H1 (cell line): ENCODE data around the gene CDCA3. TPM values are rescaled to one million over a fixed set of nuclear protein-coding genes. Genes with fewer than 3 reads are reported as not detected.

Source experiments
- CTCF ChIA-PET: fragments of 300-600 bp; sonication (Branson Sonifier 250); formaldehyde crosslinking; loops from one replicate; lab custom pipeline; 2021; ENCODE audit not compliant: partially characterized antibody; lab: Charles Lee
- POLR2A ChIA-PET: fragments of 300-600 bp; sonication (Branson Sonifier 250); formaldehyde crosslinking; loops from one replicate; lab custom pipeline; 2021; ENCODE audit warnings: inconsistent platforms; ENCODE audit not compliant: partially characterized antibody; lab: Charles Lee
- DNase-seq, 2 experiments: peaks; one replicate each; pipeline versions ENCODE4 v3.0.0 to v3.0.0-alpha.2; 2010 to 2022; ENCODE audit warnings: low spot score in 2 of 2, low read depth in 1 of 2, mixed read lengths in 1 of 2
- FAIRE-seq: peaks from 2 replicates; lab custom pipeline; 2011; peaks lifted over from hg19 to GRCh38; lab: Jason Lieb, UNC
- H2AFZ ChIP-seq: 2 replicates; pipeline ENCODE4 v1.8.1; 2012; ENCODE audit warnings: low read length, inconsistent platforms
- H2AK5ac ChIP-seq: 2 replicates; pipeline ENCODE4 v1.6.1; 2013; ENCODE audit warnings: low read depth, low read length
- H2BK120ac ChIP-seq: replicated peaks from 2 replicates; pipeline ENCODE3; 2013; ENCODE audit warnings: low read depth, low read length, inconsistent platforms
- H2BK12ac ChIP-seq: 2 replicates; pipeline ENCODE4 v1.6.1; 2013; ENCODE audit warnings: low read depth, low read length
- H2BK15ac ChIP-seq: 2 replicates; pipeline ENCODE4 v1.6.1; 2013; ENCODE audit warnings: low read length
- H2BK20ac ChIP-seq: 2 replicates; pipeline ENCODE4 v1.6.1; 2013; ENCODE audit warnings: low read length
- H2BK5ac ChIP-seq: 2 replicates; pipeline ENCODE4 v1.6.1; 2013; ENCODE audit warnings: low read depth, low read length
- H3K14ac ChIP-seq: 2 replicates; pipeline ENCODE4 v1.6.1; 2013; ENCODE audit warnings: inconsistent platforms; ENCODE audit not compliant: insufficient read length
- H3K18ac ChIP-seq: 2 replicates; pipeline ENCODE4 v1.6.1; 2013; ENCODE audit warnings: low read length; ENCODE audit errors: extremely low read depth
- H3K23ac ChIP-seq: 2 replicates; pipeline ENCODE4 v1.6.1; 2013; ENCODE audit warnings: inconsistent platforms; ENCODE audit not compliant: insufficient read length
- H3K23me2 ChIP-seq: 2 replicates; pipeline ENCODE4 v1.6.1; 2013; ENCODE audit warnings: low read depth, low read length
- H3K27ac ChIP-seq: 2 replicates; pipeline ENCODE4 v1.6.1; 2011; ENCODE audit warnings: low read depth, low read length, inconsistent platforms
- H3K27me3 ChIP-seq, 4 experiments: replicated peaks in 1 of 4; 1 replicate in 1 of 4; 2 replicates in 3 of 4; pipeline versions ENCODE4 v1.6.1 to v1.8.1; 2011 to 2013; ENCODE audit warnings: low read length in 3 of 4, mild to moderate bottlenecking in 3 of 4, inconsistent platforms in 2 of 4, mixed read lengths in 2 of 4, moderate library complexity in 1 of 4; ENCODE audit not compliant: control insufficient read depth in 3 of 4, insufficient read depth in 3 of 4; ENCODE audit errors: extremely low read depth in 1 of 4
- H3K36me3 ChIP-seq, 4 experiments: 2 replicates each; pipeline versions ENCODE4 v1.6.1 to v1.8.1; 2011 to 2013; ENCODE audit warnings: mild to moderate bottlenecking in 4 of 4, low read length in 3 of 4, moderate library complexity in 2 of 4, control low read depth in 1 of 4, inconsistent platforms in 1 of 4; ENCODE audit not compliant: insufficient read depth in 4 of 4, control insufficient read depth in 2 of 4
- H3K4ac ChIP-seq: replicated peaks from 2 replicates; pipeline ENCODE3; 2013; ENCODE audit warnings: low read length, low read depth, mixed read lengths, inconsistent platforms; ENCODE audit not compliant: insufficient read length
- H3K4me1 ChIP-seq, 4 experiments: replicated peaks in 1 of 4; 1 replicate in 1 of 4; 2 replicates in 3 of 4; pipeline versions ENCODE4 v1.6.1 to v1.8.1; 2011 to 2013; ENCODE audit warnings: low read length in 3 of 4, inconsistent platforms in 2 of 4, mixed read lengths in 1 of 4; ENCODE audit not compliant: insufficient read depth in 4 of 4, control insufficient read depth in 3 of 4
- H3K4me2 ChIP-seq, 2 experiments: 2 replicates each; pipeline versions ENCODE4 v1.6.1 to v1.8.1; 2011 to 2013; ENCODE audit warnings: low read depth in 2 of 2, low read length in 2 of 2, control low read depth in 1 of 2, inconsistent platforms in 1 of 2, mild to moderate bottlenecking in 1 of 2; ENCODE audit not compliant: insufficient read depth in 1 of 2
- H3K4me3 ChIP-seq, 4 experiments: fragments of 200-600, 300-600 bp in 1 of 4; sonication (generic), shearing (Covaris generic), sonication (Bioruptor Twin) in 1 of 4; 2 replicates each; pipeline versions ENCODE4 v1.5.1 to v1.8.1; 2011 to 2016; ENCODE audit warnings: low read length in 4 of 4, low read depth in 3 of 4, control low read depth in 2 of 4, inconsistent platforms in 2 of 4, mild to moderate bottlenecking in 2 of 4, mixed read lengths in 1 of 4, moderate library complexity in 1 of 4; ENCODE audit not compliant: insufficient read depth in 2 of 4; ENCODE audit errors: extremely low read depth in 1 of 4
- H3K56ac ChIP-seq: replicated peaks from 2 replicates; pipeline ENCODE3; 2013; ENCODE audit warnings: low read depth, mild to moderate bottlenecking, mixed read lengths, low read length, inconsistent platforms; ENCODE audit not compliant: insufficient read length
- H3K79me1 ChIP-seq: 2 replicates; pipeline ENCODE4 v1.6.1; 2013; ENCODE audit warnings: low read depth, low read length, control low read depth
- H3K79me2 ChIP-seq, 2 experiments: 2 replicates each; pipeline versions ENCODE4 v1.6.1 to v1.8.1; 2012 to 2013; ENCODE audit warnings: low read length in 2 of 2, mild to moderate bottlenecking in 2 of 2, inconsistent platforms in 1 of 2; ENCODE audit not compliant: insufficient read depth in 2 of 2, control insufficient read depth in 1 of 2
- H3K9ac ChIP-seq, 4 experiments: replicated peaks in 1 of 4; 1 replicate in 1 of 4; 2 replicates in 3 of 4; pipeline versions ENCODE4 v1.6.1 to v1.8.1; 2011 to 2013; ENCODE audit warnings: low read depth in 3 of 4, low read length in 3 of 4, control low read depth in 2 of 4, mild to moderate bottlenecking in 2 of 4, moderate library complexity in 2 of 4, inconsistent platforms in 1 of 4; ENCODE audit errors: extremely low read depth in 1 of 4
- H3K9me3 ChIP-seq, 2 experiments: 2 replicates each; pipeline versions ENCODE4 v1.6.1 to v1.8.1; 2012 to 2013; ENCODE audit warnings: mild to moderate bottlenecking in 2 of 2, moderate library complexity in 2 of 2, control low read depth in 1 of 2, inconsistent platforms in 1 of 2, low read depth in 1 of 2, low read length in 1 of 2, mixed read lengths in 1 of 2; ENCODE audit not compliant: insufficient read depth in 2 of 2
- H4K20me1 ChIP-seq, 2 experiments: replicated peaks in 1 of 2; 2 replicates each; pipeline versions ENCODE3 to v1.8.1; 2011 to 2013; ENCODE audit warnings: inconsistent platforms in 2 of 2, low read length in 2 of 2, mild to moderate bottlenecking in 1 of 2; ENCODE audit not compliant: insufficient read depth in 2 of 2, control insufficient read depth in 1 of 2
- H4K5ac ChIP-seq: 2 replicates; pipeline ENCODE4 v1.6.1; 2013; ENCODE audit warnings: low read length, low read depth, mixed read lengths, inconsistent platforms; ENCODE audit not compliant: insufficient read length
- H4K8ac ChIP-seq: 2 replicates; pipeline ENCODE4 v1.8.0; 2013; ENCODE audit warnings: mild to moderate bottlenecking, moderate library complexity, low read length, inconsistent platforms; ENCODE audit not compliant: insufficient read depth; ENCODE audit errors: extremely low read depth
- H4K91ac ChIP-seq: replicated peaks from 2 replicates; pipeline ENCODE3; 2013; ENCODE audit warnings: low read length, mixed read lengths, inconsistent platforms; ENCODE audit not compliant: insufficient read length
- CTBP2 ChIP-seq: IDR thresholded peaks from 2 replicates; pipeline ENCODE4 v1.7.0; 2011; ENCODE audit warnings: borderline replicate concordance, mild to moderate bottlenecking, moderate library complexity, mixed read lengths, low read length; ENCODE audit not compliant: insufficient read depth, insufficient read length
- MAFK ChIP-seq: IDR thresholded peaks from 2 replicates; pipeline ENCODE4 v1.6.1; 2012; ENCODE audit warnings: low read depth, mild to moderate bottlenecking, improper control_type of control experiment, low read length
- SAP30 ChIP-seq: fragments of 300-600 bp; sonication (generic); IDR thresholded peaks from 2 replicates; pipeline ENCODE4 v1.7.1; 2012; ENCODE audit warnings: low read length, moderate library complexity, mild to moderate bottlenecking, inconsistent platforms; ENCODE audit not compliant: insufficient read depth, insufficient replicate concordance
- WGBS, 2 experiments: shearing (Covaris generic) in 1 of 2; methylation state at CpG; one replicate each; pipeline versions ENCODE4 v1.1.6 to v1.1.7; 2013 to 2015; ENCODE audit warnings: low lambda C conversion rate in 2 of 2, mixed read lengths in 2 of 2, inconsistent platforms in 1 of 2, low coverage in 1 of 2, missing lambda C conversion rate in 1 of 2; ENCODE audit not compliant: insufficient replicate concordance in 2 of 2, insufficient coverage in 1 of 2, insufficient read length in 1 of 2; ENCODE audit errors: extremely low coverage in 1 of 2, missing lambda C conversion rate in 1 of 2; 5-methylcytosine and 5-hydroxymethylcytosine counted together
- polyA plus RNA-seq, 7 experiments: library from polyadenylated mRNA; depleted of rRNA in 3 of 7; stranded (reverse) in 5 of 7; unstranded in 2 of 7; fragments of >200 nt in 5 of 7; fragments of 200-250 nt in 2 of 7; gene quantifications; 1 replicate in 5 of 7; 2 replicates in 1 of 7; 4 replicates in 1 of 7; pipeline versions ENCODE4 v1.2.1 to v1.2.3, GENCODE V29; 2011 to 2013; ENCODE audit warnings: missing spikeins in 2 of 7, mixed read lengths in 2 of 7
- total RNA-seq: library from RNA; stranded (reverse); fragmentation: NEBNext Ultra II Directional; extraction: Animal tissue kit (Norgen Biotek cat#: 25700); gene quantifications from 2 replicates; pipeline ENCODE4 v1.2.1, GENCODE V29; 2021

The CDCA3 gene
- total and polyA plus RNA-seq, 2 of the 8 experiments (the other 6 are each of a cell fraction or from before 2014, with no cell fraction given) = 47.7 to 71.2 TPM

DNA sequence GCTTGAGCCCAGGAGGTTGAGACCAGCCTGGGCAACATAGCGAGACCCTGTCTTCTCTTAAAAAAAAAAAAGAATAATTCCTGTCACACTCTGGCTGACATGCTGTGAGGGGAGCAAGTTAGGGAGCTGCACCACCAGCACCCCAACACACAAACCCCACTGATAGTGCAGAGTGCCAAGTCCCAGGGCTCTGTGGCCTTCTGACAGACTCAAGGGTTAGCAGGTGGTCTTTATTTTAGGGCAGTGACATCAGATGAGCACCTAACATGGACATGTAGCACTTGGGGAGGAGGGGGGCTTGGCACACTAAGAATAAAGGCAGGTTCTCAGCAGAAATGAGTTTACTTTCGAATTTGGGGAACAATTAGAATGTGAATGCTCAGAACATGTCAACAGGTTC is 7.7 kb upstream of the CDCA3 start:
- Histone ChIP-seq H3K23me2 (no peaks in the 10 kb centered on the region), H3K4ac (no peak overlapping the region), H3K4me1 (peaks cover 0 to under 1% (median 0%) of the 10 kb centered on the region in 4 experiments; a peak in 1 of 7 replicates), H2BK120ac (no peak overlapping the region), H3K18ac (no peak overlapping the region), H3K79me1 (no peaks in the 10 kb centered on the region; the same call in 1 of the 2 replicates), H3K56ac (no peak overlapping the region), H2AFZ (no peak overlapping the region), H3K9me3 (no peaks in the 10 kb centered on the region), H4K20me1 (peaks cover 0 to 2% of the 10 kb centered on the region in 2 experiments), H2BK15ac (no peak overlapping the region), H3K14ac (no peak overlapping the region), H2BK5ac (no peak overlapping the region), H4K91ac (no peak overlapping the region), H2BK12ac (no peak overlapping the region), H4K8ac (no peak overlapping the region), H2AK5ac (no peak overlapping the region), H3K4me2 (no peak overlapping the region), H4K5ac (no peak overlapping the region), H3K27me3 (no peaks in the 10 kb centered on the region), H3K23ac (no peak overlapping the region), H3K4me3 (no peak overlapping the region), H3K36me3 (peaks cover 33 to 71% (median 65%) of the 10 kb centered on the region in 4 experiments), H3K27ac (no peak overlapping the region), H3K79me2 (peaks cover 0 to 10% of the 10 kb centered on the region in 2 experiments; a peak in 2 of 4 replicates), H3K9ac (no peak overlapping the region), H2BK20ac (no peak overlapping the region)
- DNase-seq (no peak), FAIRE-seq (no peak)
- 77% methylated on average over 2 of the region's 2 CpGs; no CpG with 5 or more reads in 1 of the 2 experiments for WGBS, 2 experiments
- CTCF ChIA-PET = interaction anchor here (0.8 to 4.5 kb wide), 4 partner anchors 12 to 80 kb away, joined by 4 to 27 read pairs (median 6); partner anchors contain the start of gene SPSB2
- no peak for TF ChIP-seq SAP30
- no peak for TF ChIP-seq MAFK
- no peak for TF ChIP-seq CTBP2
- POLR2A ChIA-PET = interaction anchor here (1.0 to 18.9 kb wide), 5 partner anchors 8 to 38 kb away, joined by 3 to 588 read pairs (median 5); partner anchors contain the start of genes CDCA3, GNB3, SPSB2 and USP5
